Hindlimb muscle (tissue), 1 donor: Measurements from ENCODE around the gene CDK4. TPM values are rescaled to one million over a fixed set of nuclear protein-coding genes. Genes with fewer than 3 reads are reported as not detected.
"Not testable (repeated sequence)": the region's sequence is repeated elsewhere in the genome, so short reads cannot be mapped to it uniquely, and the experiment has no call there.

Experiments used
- DNase-seq: peaks from one replicate; pipeline ENCODE4 v3.0.0-alpha.2; 2013
- polyA plus RNA-seq: library from polyadenylated mRNA; unstranded; fragments of 120-200 nt; gene quantifications from one replicate; pipeline ENCODE4 v1.2.1, GENCODE V29; 2013; ENCODE audit not compliant: insufficient read length

The CDK4 gene
- polyA plus RNA-seq, 1 donor: 133 TPM

DNA sequence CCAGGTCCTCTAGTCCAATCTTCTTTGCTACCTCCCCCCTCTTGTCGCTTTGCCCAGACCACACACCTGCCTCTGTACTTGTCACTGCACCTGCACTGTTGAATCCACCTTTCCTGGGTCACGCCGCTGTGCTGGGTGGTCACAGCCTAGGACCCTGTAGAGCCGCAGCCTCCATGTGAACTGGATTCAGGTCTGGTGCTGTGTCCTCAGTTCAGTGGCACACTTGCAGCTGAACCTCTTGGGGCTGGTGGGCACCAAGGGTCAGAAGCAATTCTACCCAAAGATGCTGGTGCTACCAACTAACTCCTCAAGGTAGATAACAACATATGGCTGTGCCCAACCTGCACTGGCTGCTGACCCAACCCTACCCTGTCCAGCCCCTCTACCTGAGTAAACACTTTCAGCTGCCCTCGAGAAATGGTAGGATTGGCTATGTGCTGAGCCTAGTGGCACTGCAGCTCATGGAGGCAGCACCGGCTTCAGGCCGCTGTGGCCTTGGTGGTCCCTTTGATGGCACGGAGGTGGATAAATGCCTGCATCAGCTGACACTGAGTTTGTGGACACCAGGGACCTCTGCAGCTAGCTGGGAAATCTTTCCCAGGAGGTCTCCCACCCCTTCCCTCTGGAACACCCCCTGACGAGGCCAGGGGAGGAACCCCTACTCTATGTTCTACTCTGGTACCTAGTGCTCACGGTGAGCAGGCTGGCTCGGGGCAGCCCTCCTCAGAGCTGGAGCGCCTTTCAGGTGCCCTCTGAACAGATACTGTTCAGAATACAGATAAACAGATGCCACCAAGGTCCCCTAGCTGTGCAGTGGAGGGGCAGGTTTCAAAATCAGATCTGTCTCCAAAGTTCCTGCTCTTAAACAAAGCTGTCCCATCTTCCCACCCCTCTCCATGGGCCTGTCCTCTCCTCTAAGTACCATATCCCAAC is 27.8 kb downstream of the CDK4 start:
- no peak for DNase-seq

DNA sequence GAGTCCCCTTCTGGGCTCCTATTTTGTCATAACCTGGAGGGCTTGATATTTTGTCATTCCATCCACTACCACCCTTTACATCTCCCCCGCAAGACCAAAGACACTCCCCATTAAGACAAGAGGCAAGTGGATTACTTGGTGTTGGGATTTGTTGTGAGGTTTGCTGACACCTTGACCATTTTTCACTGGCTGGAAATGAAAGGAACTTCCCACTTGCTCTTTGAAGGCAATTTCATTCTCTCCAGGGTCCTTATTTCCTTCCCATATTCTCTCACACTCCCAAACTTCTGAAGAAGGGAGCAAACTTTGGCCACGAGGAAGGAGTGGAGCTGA is 28.5 kb downstream of the CDK4 start:
- no peak for DNase-seq

- DNase-seq: no peak
These were observed 29.1 kb downstream of the CDK4 start for GRCh38 chr12:57722716-57723629.

GRCh38 chr12:57721846-57722608 is 30.1 kb downstream of the CDK4 start:
- DNase-seq: not testable (repeated sequence)

GRCh38 chr12:57720606-57721595 is 31.2 kb downstream of the CDK4 start:
- no peak for DNase-seq

DNA sequence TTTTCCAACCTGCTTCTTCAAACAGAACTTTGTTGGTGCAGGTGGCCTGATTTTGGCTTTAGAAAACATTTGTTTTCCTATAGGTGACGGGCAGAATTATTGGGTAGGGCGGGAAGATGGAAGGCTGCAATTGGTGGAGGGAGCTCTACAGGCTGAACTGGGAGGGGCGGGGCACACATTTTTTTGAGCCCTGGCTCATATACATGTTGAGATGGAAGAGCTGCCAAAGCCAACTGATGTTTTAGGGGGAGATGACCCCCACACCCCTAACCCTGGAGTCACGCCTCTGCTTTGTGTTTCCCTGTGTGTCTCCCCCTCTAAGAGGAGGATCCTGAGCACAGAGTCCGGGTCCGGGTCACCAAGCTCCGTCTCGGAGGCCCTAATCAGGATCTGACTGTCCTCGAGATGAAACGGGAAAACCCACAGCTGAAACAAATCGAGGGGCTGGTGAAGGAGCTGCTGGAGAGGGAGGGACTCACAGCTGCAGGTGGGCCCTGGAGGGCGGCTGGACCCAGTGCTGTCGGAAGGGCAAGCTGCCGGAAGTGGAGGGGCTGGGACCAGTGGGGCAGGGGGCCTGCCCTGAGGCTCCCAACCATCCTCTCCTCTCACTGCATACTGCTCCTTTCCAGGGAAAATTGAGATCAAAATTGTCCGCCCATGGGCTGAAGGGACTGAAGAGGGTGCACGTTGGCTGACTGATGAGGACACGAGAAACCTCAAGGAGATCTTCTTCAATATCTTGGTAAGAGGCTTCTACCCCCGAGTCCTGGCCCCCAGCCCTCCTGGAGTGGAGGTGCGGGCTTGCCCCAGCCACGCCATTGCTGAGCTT is 32.1 kb downstream of the CDK4 start:
- DNase-seq: no peak

DNA sequence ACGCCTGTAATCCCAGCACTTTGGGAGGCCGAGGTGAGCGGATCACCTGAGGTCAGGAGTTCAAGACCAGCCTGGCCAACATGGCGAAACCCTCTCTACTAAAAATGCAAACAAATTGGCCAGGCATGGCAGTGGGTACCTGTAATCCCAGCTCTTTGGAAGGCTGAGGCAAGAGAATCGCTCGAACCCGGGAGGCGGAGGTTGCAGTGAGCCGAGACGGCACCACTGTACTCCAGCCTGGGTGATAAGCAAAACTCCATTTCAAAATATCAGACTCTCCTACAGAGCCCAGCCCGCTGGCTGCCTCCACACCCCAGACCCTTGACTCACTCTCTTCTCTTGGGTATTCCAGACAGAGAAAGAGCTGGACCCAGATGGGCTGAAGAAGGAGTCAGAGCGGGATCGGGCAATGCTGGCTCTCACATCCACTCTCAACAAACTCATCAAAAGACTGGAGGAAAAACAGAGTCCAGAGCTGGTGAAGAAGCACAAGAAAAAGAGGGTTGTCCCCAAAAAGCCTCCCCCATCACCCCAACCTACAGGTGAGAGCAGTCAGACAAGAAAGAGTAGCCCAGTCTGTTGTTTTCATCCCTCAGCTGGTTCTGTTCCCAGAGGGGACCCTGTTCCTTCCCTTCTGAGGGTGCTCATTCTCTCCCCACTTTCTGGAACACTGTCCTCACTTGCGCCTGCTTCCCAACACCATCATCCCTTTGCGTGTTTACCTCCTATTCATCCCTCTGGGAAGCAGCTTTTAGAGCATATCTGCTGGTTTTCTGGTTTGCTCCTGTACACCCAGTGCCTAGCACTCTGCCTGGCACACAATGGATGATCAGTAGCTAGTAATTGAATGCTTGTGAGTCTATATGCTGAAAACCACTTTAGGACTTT is 33.2 kb downstream of the CDK4 start:
- DNase-seq: no peak

DNA sequence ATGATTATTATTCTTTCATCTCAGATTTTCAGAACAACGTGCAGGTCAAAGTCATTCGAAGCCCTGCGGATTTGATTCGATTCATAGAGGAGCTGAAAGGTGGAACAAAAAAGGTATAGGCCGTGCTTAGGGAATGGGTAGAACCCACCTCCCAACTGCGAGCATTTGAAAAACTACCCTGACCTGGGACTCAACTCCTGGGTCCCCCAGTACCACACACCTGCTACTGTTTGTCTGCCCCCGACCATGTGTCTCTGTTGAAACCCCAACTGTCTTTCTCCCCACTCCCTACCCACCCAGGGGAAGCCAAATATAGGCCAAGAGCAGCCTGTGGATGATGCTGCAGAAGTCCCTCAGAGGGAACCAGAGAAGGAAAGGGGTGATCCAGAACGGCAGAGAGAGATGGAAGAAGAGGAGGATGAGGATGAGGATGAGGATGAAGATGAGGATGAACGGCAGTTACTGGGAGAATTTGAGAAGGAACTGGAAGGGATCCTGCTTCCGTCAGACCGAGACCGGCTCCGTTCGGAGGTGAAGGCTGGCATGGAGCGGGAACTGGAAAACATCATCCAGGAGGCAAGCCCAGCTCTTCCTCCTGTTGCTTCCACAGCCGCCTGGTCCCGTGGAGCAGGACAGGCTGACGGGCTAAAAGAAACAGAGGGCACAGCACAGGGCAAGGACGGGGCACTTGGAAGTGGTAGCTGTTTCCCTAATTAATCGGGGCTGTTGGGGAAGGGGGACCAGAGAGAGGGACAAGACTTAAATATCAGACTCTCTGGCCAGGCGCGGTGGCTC is 34.1 kb downstream of the CDK4 start:
- no peak for DNase-seq

- DNase-seq: no peak
These were observed 35.0 kb downstream of the CDK4 start for GRCh38 chr12:57717131-57717530.

- DNase-seq: no peak
These were observed 35.8 kb downstream of the CDK4 start for GRCh38 chr12:57716305-57716704.

DNA sequence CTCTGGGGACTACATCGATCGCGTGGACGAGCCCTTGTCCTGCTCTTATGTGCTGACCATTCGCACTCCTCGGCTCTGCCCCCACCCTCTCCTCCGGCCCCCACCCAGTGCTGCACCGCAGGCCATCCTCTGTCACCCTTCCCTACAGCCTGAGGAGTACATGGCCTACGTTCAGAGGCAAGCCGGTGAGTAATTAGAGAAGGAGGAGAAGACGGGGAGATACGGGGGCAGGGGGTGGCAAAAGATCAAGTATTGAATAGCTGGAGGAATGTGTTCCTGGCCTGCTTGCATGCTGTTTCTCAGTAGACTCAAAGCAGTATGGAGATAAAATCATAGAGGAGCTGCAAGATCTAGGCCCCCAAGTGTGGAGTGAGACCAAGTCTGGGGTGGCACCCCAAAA is 36.3 kb downstream of the CDK4 start:
- DNase-seq: no peak

DNA sequence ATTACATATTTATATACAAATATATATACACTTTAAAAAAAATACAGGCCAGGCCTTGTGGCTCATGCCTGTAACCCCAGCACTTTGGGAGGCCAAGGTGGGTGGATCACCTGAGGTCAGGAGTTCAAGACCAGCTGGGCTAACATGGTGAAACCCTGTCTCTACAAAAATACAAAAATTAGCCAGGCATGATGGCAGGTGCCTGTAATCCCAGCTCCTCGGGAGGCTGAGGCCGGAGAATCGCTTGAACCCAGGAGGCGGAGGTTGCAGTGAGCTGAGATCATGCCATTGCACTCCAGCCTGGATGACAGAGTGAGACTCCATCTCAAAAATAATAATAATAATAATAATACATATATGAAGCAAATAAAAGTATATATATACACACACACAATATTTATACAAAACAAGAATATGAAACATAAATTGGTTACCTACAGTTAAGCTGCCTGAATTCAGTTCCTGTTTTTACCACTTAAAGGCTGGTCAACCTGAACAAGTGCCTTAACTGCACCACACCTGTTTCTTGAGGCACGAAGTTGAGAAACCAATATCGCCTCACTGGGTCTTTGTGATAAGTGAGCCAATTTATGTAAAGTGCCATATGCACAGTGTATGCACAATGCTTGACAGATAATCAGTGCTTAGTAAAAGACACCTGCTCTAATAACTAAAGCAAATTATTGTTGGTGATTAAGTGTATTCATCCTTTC is 36.9 kb downstream of the CDK4 start:
- not testable (repeated sequence) for DNase-seq

DNA sequence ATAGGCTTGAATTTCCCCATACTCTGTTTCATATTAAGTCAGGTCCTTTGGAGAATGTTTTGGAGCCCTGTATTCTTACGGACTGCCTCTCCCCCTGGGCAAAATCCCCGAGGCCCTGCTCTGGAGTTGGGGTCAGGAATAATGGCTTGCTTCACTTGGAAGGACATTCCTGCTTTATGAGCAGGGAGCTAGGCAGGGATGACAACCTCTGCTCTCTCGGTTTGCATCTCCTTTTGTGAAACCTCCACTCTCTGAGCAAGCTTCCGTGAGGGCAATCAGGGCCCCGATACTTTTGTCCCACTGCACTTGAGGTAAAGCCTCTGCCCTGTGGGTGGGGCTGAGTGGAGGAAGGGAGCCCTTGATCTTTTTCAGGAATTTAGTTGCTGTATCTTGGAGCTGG is 38.9 kb downstream of the CDK4 start:
- no peak for DNase-seq

DNA sequence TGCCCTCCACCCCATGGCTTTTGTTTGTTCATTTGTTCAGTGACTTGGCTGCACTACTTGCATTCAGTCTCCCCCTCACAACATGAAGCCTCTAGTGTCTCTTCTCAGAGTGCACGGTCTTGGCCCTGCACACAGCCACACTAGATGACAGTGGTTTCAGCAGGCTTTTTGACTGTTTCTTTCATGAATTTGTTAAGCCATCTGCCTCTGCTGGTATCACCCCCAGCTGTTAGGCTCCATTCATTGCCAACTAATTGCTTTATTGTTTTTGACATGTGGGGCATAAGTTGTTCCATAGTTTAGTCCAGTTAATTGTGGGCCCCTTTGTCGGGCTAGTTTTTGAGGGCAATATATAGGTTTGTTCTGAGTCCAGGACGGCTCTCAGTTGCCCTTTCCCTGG is 39.4 kb downstream of the CDK4 start:
- no peak for DNase-seq

DNA sequence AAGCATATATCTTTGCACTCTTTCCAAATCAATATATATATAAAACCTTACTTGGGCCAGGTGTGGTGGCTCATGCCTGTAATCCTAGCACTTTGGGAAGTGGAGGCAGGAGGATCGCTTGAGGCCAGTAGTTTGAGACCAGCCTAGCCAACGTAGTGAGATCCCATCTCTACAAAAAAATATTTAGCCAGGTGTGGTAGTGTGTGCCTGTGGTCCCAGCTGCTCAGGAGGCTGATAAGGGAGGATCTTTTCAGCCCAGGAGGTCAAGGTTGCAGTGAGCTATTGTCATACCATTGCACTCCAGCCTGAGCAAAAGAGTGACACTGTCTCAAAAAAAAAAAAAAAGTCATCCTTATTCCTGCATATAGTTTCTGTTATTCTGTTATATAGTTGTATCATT is 43.8 kb downstream of the CDK4 start:
- DNase-seq: no peak

DNA sequence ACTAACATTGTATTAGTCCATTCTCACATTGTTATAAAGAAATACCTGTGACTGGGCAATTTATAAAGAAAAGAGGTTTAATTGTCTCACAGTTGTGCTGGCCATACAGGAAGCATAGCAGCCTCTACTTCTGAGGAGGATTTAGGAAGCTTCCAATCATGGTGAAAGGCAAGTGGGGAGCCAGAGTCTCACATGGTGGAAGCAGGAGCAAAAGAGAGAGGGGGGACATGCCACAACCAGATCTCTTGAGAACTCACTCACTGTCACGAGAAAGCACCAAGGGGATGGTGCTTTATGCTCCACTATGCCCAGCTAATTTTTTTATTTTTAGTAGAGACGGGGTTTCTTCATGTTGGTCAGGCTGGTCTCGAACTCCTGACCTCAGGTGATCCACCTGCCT is 44.9 kb downstream of the CDK4 start:
- no peak for DNase-seq

DNA sequence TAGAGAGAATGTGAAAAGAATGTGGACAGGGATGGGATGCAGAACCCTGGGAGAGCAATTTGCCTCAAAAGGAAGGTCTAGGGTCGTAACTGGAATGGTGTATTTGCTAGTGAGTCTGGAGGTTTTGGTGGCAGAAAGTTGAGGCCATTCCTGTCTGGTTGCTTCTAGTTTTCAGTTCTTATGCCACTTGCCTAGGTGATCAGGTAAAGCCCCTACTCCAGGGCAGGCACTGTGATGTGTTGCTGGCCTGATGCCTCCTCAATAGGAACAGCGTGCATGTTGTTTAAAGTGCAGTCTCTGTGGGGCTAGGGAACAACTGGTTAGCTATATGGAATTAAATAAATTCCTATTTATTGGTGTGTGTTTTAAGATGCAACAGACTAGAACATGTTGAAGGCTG is 51.8 kb downstream of the CDK4 start:
- DNase-seq: no peak

DNA sequence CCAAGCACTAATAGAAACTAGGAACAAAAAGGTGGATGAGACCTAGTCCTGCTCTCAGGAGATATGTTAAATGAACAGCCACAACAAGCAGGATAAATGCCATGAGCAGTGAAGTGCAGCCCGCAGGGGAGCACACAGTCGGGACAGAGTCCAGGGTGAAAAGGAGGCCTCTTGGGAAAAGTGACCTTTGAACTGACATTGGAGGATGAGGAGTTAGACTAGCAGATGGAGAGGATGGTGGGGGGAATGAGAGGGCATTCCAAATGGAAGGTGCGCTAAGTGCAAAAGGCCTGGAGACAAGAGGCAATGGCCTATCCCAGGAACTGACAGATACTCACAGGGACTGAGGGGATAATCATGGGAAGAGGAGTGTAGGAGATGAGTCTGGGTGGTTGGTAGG is 53.7 kb downstream of the CDK4 start:
- DNase-seq: no peak
